Neural cell (in vitro differentiated cells): Measurements from ENCODE around the gene POLR3C. TPM values are rescaled to one million over a fixed set of nuclear protein-coding genes. Genes with fewer than 3 reads are reported as not detected.

Experiments used
- H2AFZ ChIP-seq: fragments of 200-600, 300-800 bp; sonication (generic), shearing (Covaris generic); 2 replicates; pipeline ENCODE4 v1.6.0; 2014; ENCODE audit warnings: low read depth, mild to moderate bottlenecking, antibody characterized with exemption, low read length, moderate library complexity
- H3F3A ChIP-seq: fragments of 200-600 bp; shearing (Covaris generic); 2 replicates; pipeline ENCODE4 v1.6.1; 2016; ENCODE audit warnings: mild to moderate bottlenecking, moderate library complexity, mixed read lengths, antibody characterized with exemption, low read length; ENCODE audit not compliant: insufficient read depth, poor library complexity, severe bottlenecking
- H3K27ac ChIP-seq: fragments of 200-600, 300-800 bp; sonication (generic), shearing (Covaris generic); 2 replicates; pipeline ENCODE4 v1.5.1; 2014; ENCODE audit warnings: mild to moderate bottlenecking, low read length, moderate library complexity
- H3K27me3 ChIP-seq: fragments of 300-800, 200-600 bp; sonication (generic), shearing (Covaris generic); 2 replicates; pipeline ENCODE4 v1.6.0; 2014; ENCODE audit warnings: mild to moderate bottlenecking, low read depth, low read length, moderate library complexity; ENCODE audit not compliant: insufficient read depth
- H3K36me3 ChIP-seq: fragments of 300-800, 200-600 bp; sonication (generic), shearing (Covaris generic); 2 replicates; pipeline ENCODE4 v1.5.1; 2014; ENCODE audit warnings: mild to moderate bottlenecking, antibody characterized with exemption, low read length, moderate library complexity; ENCODE audit not compliant: insufficient read depth
- H3K4me2 ChIP-seq: fragments of 300-800, 200-600 bp; sonication (generic), shearing (Covaris generic); 2 replicates; pipeline ENCODE4 v1.6.0; 2014; ENCODE audit warnings: mild to moderate bottlenecking, low read length
- H3K4me3 ChIP-seq: fragments of 300-800, 200-600 bp; sonication (generic), shearing (Covaris generic); 2 replicates; pipeline ENCODE4 v1.5.1; 2014; ENCODE audit warnings: mild to moderate bottlenecking, low read length, moderate library complexity
- H3K79me2 ChIP-seq: fragments of 200-600 bp; shearing (Covaris generic); replicated peaks from 2 replicates; pipeline ENCODE4 v1.6.0; 2014; ENCODE audit warnings: mild to moderate bottlenecking, low read length, moderate library complexity; ENCODE audit not compliant: insufficient read depth
- H3K9ac ChIP-seq: fragments of 300-800, 200-600 bp; sonication (generic), shearing (Covaris generic); 2 replicates; pipeline ENCODE4 v1.6.1; 2016; ENCODE audit warnings: mild to moderate bottlenecking, low read length, mixed read lengths
- H3K9me2 ChIP-seq: fragments of 200-600 bp; shearing (Covaris generic); 2 replicates; pipeline ENCODE4 v1.6.1; 2016; ENCODE audit warnings: mild to moderate bottlenecking, low read length, mixed read lengths; ENCODE audit not compliant: insufficient read depth
- H3K9me3 ChIP-seq: fragments of 200-600, 300-800 bp; sonication (generic), shearing (Covaris generic); 2 replicates; pipeline ENCODE4 v1.6.1; 2016; ENCODE audit warnings: mild to moderate bottlenecking, mixed run types, low read length, moderate library complexity, mixed read lengths
- H4K20me1 ChIP-seq: fragments of 200-600 bp; shearing (Covaris generic); 2 replicates; pipeline ENCODE4 v1.6.1; 2016; ENCODE audit warnings: mild to moderate bottlenecking, mixed run types; ENCODE audit not compliant: insufficient read depth
- CTCF ChIP-seq: fragments of 450-650 bp; IDR thresholded peaks from 2 replicates; pipeline ENCODE4 v1.5.1; 2014; ENCODE audit warnings: antibody characterized with exemption, mild to moderate bottlenecking, moderate library complexity; ENCODE audit not compliant: poor library complexity, severe bottlenecking
- EP300 ChIP-seq: fragments of 450-650 bp; conservative IDR thresholded peaks from 2 replicates; pipeline ENCODE4 v1.6.1; 2014; ENCODE audit warnings: antibody characterized with exemption, mild to moderate bottlenecking, moderate library complexity; ENCODE audit not compliant: poor library complexity, severe bottlenecking
- EZH2 ChIP-seq: fragments of 200-600, 300-800 bp; shearing (Covaris generic), sonication (generic); IDR thresholded peaks from 2 replicates; pipeline ENCODE4 v1.6.1; 2014; ENCODE audit warnings: antibody characterized with exemption, low read length, borderline replicate concordance, mild to moderate bottlenecking; ENCODE audit not compliant: insufficient read depth, poor library complexity, severe bottlenecking
- MXI1 ChIP-seq: fragments of 450-650 bp; conservative IDR thresholded peaks from 2 replicates; pipeline ENCODE4 v1.6.1; 2014; ENCODE audit warnings: antibody characterized with exemption, mild to moderate bottlenecking; ENCODE audit not compliant: poor library complexity, severe bottlenecking
- POLR2AphosphoS5 ChIP-seq: IDR thresholded peaks from 2 replicates; pipeline ENCODE4 v1.6.1; 2012
- RAD21 ChIP-seq: fragments of 450-650 bp; conservative IDR thresholded peaks from 2 replicates; pipeline ENCODE4 v1.6.1; 2014; ENCODE audit warnings: antibody characterized with exemption, mild to moderate bottlenecking, moderate library complexity
- REST ChIP-seq: IDR thresholded peaks from 2 replicates; pipeline ENCODE4 v1.6.1; 2012; ENCODE audit warnings: borderline replicate concordance
- SMC3 ChIP-seq: fragments of 450-650 bp; conservative IDR thresholded peaks from 2 replicates; pipeline ENCODE4 v1.6.1; 2014; ENCODE audit warnings: antibody characterized with exemption, mild to moderate bottlenecking, moderate library complexity; ENCODE audit not compliant: poor library complexity
- TAF1 ChIP-seq: IDR thresholded peaks from 2 replicates; pipeline ENCODE4 v1.6.1; 2012; ENCODE audit warnings: low read depth
- polyA plus RNA-seq: library from polyadenylated mRNA; depleted of rRNA; stranded (reverse); fragments of >200 nt; gene quantifications from 2 replicates; pipeline ENCODE4 v1.2.3, GENCODE V29; 2014

POLR3C gene
- polyA plus RNA-seq, 1 donor from 2014 or later = 30.1 TPM

GRCh38 chr1:145824499-145824842 is 471 bp downstream of the POLR3C start:
- Histone ChIP-seq H3K9me3 (no peaks in the 10 kb centered on the region), H3K4me3 (peak overlapping the region; percentile 90), H3K79me2 (peaks cover 17% of the 10 kb centered on the region), H3K9ac (peak overlapping the region; percentile 83), H4K20me1 (no peaks in the 10 kb centered on the region), H2AFZ (peak overlapping the region; percentile 85), H3K27me3 (no peaks in the 10 kb centered on the region), H3K27ac (peak overlapping the region; percentile 81), H3F3A (no peaks in the 10 kb centered on the region), H3K4me2 (peak overlapping the region; percentile 78), H3K36me3 (peaks cover 5% of the 10 kb centered on the region), H3K9me2 (no peaks in the 10 kb centered on the region)
- TF ChIP-seq CTCF (no peak), EP300 (no peak), REST (no peak), MXI1 (no peak), EZH2 (no peak), POLR2AphosphoS5 (no peak), RAD21 (no peak), TAF1 (no peak), SMC3 (no peak)

GRCh38 chr1:145826030-145826429 is 2.0 kb downstream of the POLR3C start:
- TF ChIP-seq SMC3 (no peak), CTCF (peak; percentile 49)
- Histone ChIP-seq H2AFZ (no peak overlapping the region), H3K27me3 (no peaks in the 10 kb centered on the region), H3K9me3 (no peaks in the 10 kb centered on the region), H3K9me2 (no peaks in the 10 kb centered on the region), H3F3A (no peaks in the 10 kb centered on the region), H3K9ac (peak overlapping the region; percentile 9), H3K79me2 (peaks cover 16% of the 10 kb centered on the region), H3K36me3 (peaks cover 5% of the 10 kb centered on the region), H3K4me3 (peak overlapping the region; percentile 90), H4K20me1 (no peaks in the 10 kb centered on the region), H3K27ac (no peak overlapping the region), H3K4me2 (peak overlapping the region; percentile 78)
